ENCODE measurements around the gene LRP5. TPM values are rescaled to one million over a fixed set of nuclear protein-coding genes. Genes with fewer than 3 reads are reported as not detected.
A peak's percentile ranks its signal among the peaks of the same experiment; 100 is the strongest.

Gene LRP5
- total RNA-seq, 1 donor from 2014 or later: 44.3 TPM

GRCh38 chr11:68329978-68330699, 17.7 kb downstream of the LRP5 start:
- no peak for DNase-seq (ENCODE audit: low read depth, low spot score)
- TF ChIP-seq CTCF (conservative IDR thresholded peaks at IDR 0.05): no peak
- Mint-ChIP-seq H3K4me1 (peaks cover 69% of the 10 kb centered on the region), H3K27me3 (ENCODE audit: low read depth) (no peaks in the 10 kb centered on the region), H3K27ac (ENCODE audit: unreplicated experiment) (peak overlapping the region; percentile 6), H3K36me3 (ENCODE audit: low read depth) (peaks cover 2% of the 10 kb centered on the region), H3K9me3 (no peaks in the 10 kb centered on the region), H3K4me3 (peak overlapping the region; percentile 8)

GRCh38 chr11:68330700-68331337, 18.4 kb downstream of the LRP5 start:
- no peak overlapping the region for H3K27ac Mint-ChIP-seq (ENCODE audit: unreplicated experiment)
- no peaks in the 10 kb centered on the region for H3K27me3 Mint-ChIP-seq (ENCODE audit: low read depth)
- peaks cover 62% of the 10 kb centered on the region for H3K4me1 Mint-ChIP-seq
- DNase-seq (ENCODE audit: low read depth, low spot score): no peak
- TF ChIP-seq CTCF (conservative IDR thresholded peaks at IDR 0.05): no peak
- peaks cover 2% of the 10 kb centered on the region for H3K36me3 Mint-ChIP-seq (ENCODE audit: low read depth)
- H3K9me3 Mint-ChIP-seq: no peaks in the 10 kb centered on the region
- H3K4me3 Mint-ChIP-seq: peak overlapping the region; percentile 27

GRCh38 chr11:68331338-68331947, 19.1 kb downstream of the LRP5 start:
- Mint-ChIP-seq H3K4me1 (peaks cover 60% of the 10 kb centered on the region), H3K27ac (ENCODE audit: unreplicated experiment) (peak overlapping the region; percentile 94), H3K4me3 (no peak overlapping the region), H3K9me3 (no peaks in the 10 kb centered on the region), H3K27me3 (ENCODE audit: low read depth) (no peaks in the 10 kb centered on the region), H3K36me3 (ENCODE audit: low read depth) (peaks cover 2% of the 10 kb centered on the region)
- TF ChIP-seq CTCF (conservative IDR thresholded peaks at IDR 0.05): no peak
- DNase-seq (ENCODE audit: low read depth, low spot score): no peak

- Mint-ChIP-seq H3K9me3 (no peaks in the 10 kb centered on the region), H3K27me3 (ENCODE audit: low read depth) (no peaks in the 10 kb centered on the region), H3K4me3 (no peak overlapping the region), H3K4me1 (peaks cover 60% of the 10 kb centered on the region), H3K27ac (ENCODE audit: unreplicated experiment) (no peak overlapping the region), H3K36me3 (ENCODE audit: low read depth) (peaks cover 2% of the 10 kb centered on the region)
- no peak for DNase-seq (ENCODE audit: low read depth, low spot score)
- TF ChIP-seq CTCF (conservative IDR thresholded peaks at IDR 0.05): no peak
Observed at GRCh38 chr11:68332186-68332585, 19.8 kb downstream of the LRP5 start.

GRCh38 chr11:68333173-68333572, 20.8 kb downstream of the LRP5 start:
- no peak overlapping the region for H3K27ac Mint-ChIP-seq (ENCODE audit: unreplicated experiment)
- no peak overlapping the region for H3K4me3 Mint-ChIP-seq
- H3K4me1 Mint-ChIP-seq: peaks cover 54% of the 10 kb centered on the region
- TF ChIP-seq CTCF (conservative IDR thresholded peaks at IDR 0.05): no peak
- peaks cover 2% of the 10 kb centered on the region for H3K36me3 Mint-ChIP-seq (ENCODE audit: low read depth)
- DNase-seq (ENCODE audit: low read depth, low spot score): no peak
- H3K27me3 Mint-ChIP-seq (ENCODE audit: low read depth): no peaks in the 10 kb centered on the region
- no peaks in the 10 kb centered on the region for H3K9me3 Mint-ChIP-seq
